ENCODE results near the gene DGKZ. TPM values are rescaled to one million over a fixed set of nuclear protein-coding genes. Genes with fewer than 3 reads are reported as not detected.

DGKZ gene
- total and polyA plus RNA-seq, 8 donors, result 24.0 to 405 (median 61.7) TPM

GRCh38 chr11:46421257-46421880 is 74.1 kb downstream of the DGKZ start:
- H3K9me3 ChIP-seq, result no peaks in the 10 kb centered on the region
- WGBS, 5 donors, result 63 to 73% (median 66%) methylated on average over 8 of the region's 8 CpGs
- no peak overlapping the region for H3K27ac ChIP-seq
- no peak overlapping the region for H3K4me3 ChIP-seq
- no peaks in the 10 kb centered on the region for H3K27me3 ChIP-seq
- DNase-seq, result peak in 1 of 2 donors; percentile 41
- intact Hi-C loops (cut with DNase I; ENCODE audit: low total_unique reads), result loop anchor here (10.0 kb wide), 1 partner anchor 1033 kb away; no protein-coding TSS in a partner anchor
- peaks cover 0 to 7% (median 0%) of the 10 kb centered on the region in 4 donors for H3K4me1 ChIP-seq
- TF ChIP-seq POLR2A (IDR thresholded peaks at IDR 0.05) (no peak), CTCF (IDR thresholded peaks at IDR 0.05) (no peak), EP300 (IDR thresholded peaks at IDR 0.05) (no peak), POLR2AphosphoS5 (IDR thresholded peaks at IDR 0.05) (no peak)
- H3K36me3 ChIP-seq, result peaks cover 6 to 67% (median 60%) of the 10 kb centered on the region in 4 donors

GRCh38 chr11:46422588-46422987 is 75.3 kb downstream of the DGKZ start:
- Histone ChIP-seq H3K4me1 (peaks cover 0 to 7% (median 0%) of the 10 kb centered on the region in 4 donors), H3K27ac (no peak overlapping the region), H3K4me3 (no peak overlapping the region), H3K36me3 (peaks cover 0 to 63% (median 59%) of the 10 kb centered on the region in 4 donors), H3K27me3 (no peaks in the 10 kb centered on the region), H3K9me3 (no peaks in the 10 kb centered on the region)
- intact Hi-C loops (cut with DNase I; ENCODE audit: low total_unique reads), result loop anchor here (10.0 kb wide), 1 partner anchor 1032 kb away; no protein-coding TSS in a partner anchor
- WGBS, 5 donors, result 60 to 70% (median 67%) methylated on average over 7 of the region's 7 CpGs
- no peak for DNase-seq
- TF ChIP-seq EP300 (IDR thresholded peaks at IDR 0.05) (no peak), POLR2AphosphoS5 (IDR thresholded peaks at IDR 0.05) (no peak), POLR2A (IDR thresholded peaks at IDR 0.05) (no peak)

GRCh38 chr11:46426233-46426991 is 79.1 kb downstream of the DGKZ start:
- Histone ChIP-seq H3K27me3 (no peaks in the 10 kb centered on the region), H3K36me3 (peaks cover 9 to 81% (median 71%) of the 10 kb centered on the region in 4 donors), H3K9me3 (no peaks in the 10 kb centered on the region), H3K4me3 (no peak overlapping the region), H3K4me1 (peaks cover 0 to 3% (median 0%) of the 10 kb centered on the region in 4 donors), H3K27ac (no peak overlapping the region)
- intact Hi-C loops (cut with DNase I; ENCODE audit: low total_unique reads), result loop anchor here (10.0 kb wide), 1 partner anchor 1028 kb away; no protein-coding TSS in a partner anchor
- DNase-seq, result no peak
- no peak for TF ChIP-seq EP300 (IDR thresholded peaks at IDR 0.05)
- TF ChIP-seq CTCF (IDR thresholded peaks at IDR 0.05), result no peak
- TF ChIP-seq POLR2AphosphoS5 (IDR thresholded peaks at IDR 0.05), result no peak
- no peak for TF ChIP-seq POLR2A (IDR thresholded peaks at IDR 0.05)
- WGBS, 5 donors, result 88 to 94% (median 90%) methylated on average over 4 of the region's 4 CpGs

- H3K36me3 ChIP-seq, result peaks cover 16 to 79% (median 71%) of the 10 kb centered on the region in 4 donors
- TF ChIP-seq POLR2AphosphoS5 (IDR thresholded peaks at IDR 0.05), result no peak
- no peak for TF ChIP-seq CTCF (IDR thresholded peaks at IDR 0.05)
- no peak for TF ChIP-seq POLR2A (IDR thresholded peaks at IDR 0.05)
- TF ChIP-seq EP300 (IDR thresholded peaks at IDR 0.05), result no peak
- WGBS, 5 donors, result 89 to 90% (median 89%) methylated on average over 9 of the region's 9 CpGs
- H3K9me3 ChIP-seq, result no peaks in the 10 kb centered on the region
- intact Hi-C loops (cut with DNase I; ENCODE audit: low total_unique reads), result loop anchor here (10.0 kb wide), 1 partner anchor 1027 kb away; no protein-coding TSS in a partner anchor
- no peaks in the 10 kb centered on the region for H3K4me1 ChIP-seq
- H3K4me3 ChIP-seq, result no peak overlapping the region
- H3K27ac ChIP-seq, result no peak overlapping the region
- no peak for DNase-seq
- no peaks in the 10 kb centered on the region for H3K27me3 ChIP-seq
Observed at GRCh38 chr11:46427364-46427763, 80.1 kb downstream of the DGKZ start.

Data from stomach (tissue), 9 donors.